Dermis blood vessel endothelial cell (primary cell): ENCODE data around the gene ITPKA. TPM values are rescaled to one million over a fixed set of nuclear protein-coding genes. Genes with fewer than 3 reads are reported as not detected.

ENCODE experiments used
- DNase-seq: peaks from one replicate; pipeline ENCODE4 v3.0.0; 2010
- total RNA-seq: library from RNA; depleted of rRNA; stranded (reverse); fragments of >200 nt; gene quantifications from 2 replicates; pipeline ENCODE4 v1.2.3, GENCODE V29; 2014

Gene ITPKA
- total RNA-seq, 1 donor from 2014 or later = 0.68 TPM

DNA sequence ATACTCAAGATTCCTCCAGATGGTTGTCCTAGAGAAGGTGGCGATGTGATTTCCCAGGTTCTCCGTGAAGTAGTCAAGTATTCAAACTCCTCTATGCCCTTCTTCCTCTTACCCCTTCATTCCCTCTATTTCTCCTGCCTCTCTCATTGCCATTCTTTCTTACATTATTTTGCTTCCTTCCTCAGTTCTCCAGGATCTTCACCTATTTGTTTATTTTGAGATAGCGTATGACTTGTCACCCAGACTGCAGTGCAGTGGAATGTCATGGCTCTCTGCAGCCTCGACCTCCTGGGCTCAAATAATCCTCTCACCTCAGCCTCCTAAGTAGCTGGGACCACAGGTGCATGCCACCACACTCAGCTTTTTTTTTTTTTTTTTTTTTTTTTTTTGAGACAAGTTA, 1.8 kb upstream of the ITPKA start:
- DNase-seq = no peak

GRCh38 chr15:41492597-41493204, 973 bp upstream of the ITPKA start:
- peak; percentile 47 for DNase-seq

DNA sequence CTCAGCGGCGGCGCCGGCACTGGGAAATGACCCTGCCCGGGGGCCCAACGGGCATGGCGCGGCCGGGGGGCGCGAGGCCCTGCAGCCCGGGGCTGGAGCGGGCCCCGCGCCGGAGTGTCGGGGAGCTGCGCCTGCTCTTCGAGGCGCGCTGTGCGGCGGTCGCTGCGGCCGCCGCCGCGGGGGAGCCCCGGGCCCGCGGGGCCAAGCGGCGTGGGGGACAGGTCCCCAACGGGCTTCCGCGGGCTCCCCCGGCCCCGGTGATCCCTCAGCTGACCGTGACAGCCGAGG, 172 bp downstream of the ITPKA start:
- DNase-seq = no peak

GRCh38 chr15:41494190-41494921, 682 bp downstream of the ITPKA start:
- DNase-seq = peak; percentile 11

- DNase-seq = peak; percentile 25
These were observed 1.5 kb downstream of the ITPKA start for GRCh38 chr15:41494922-41495735.

GRCh38 chr15:41495736-41496599, 2.3 kb downstream of the ITPKA start:
- peak; percentile 23 for DNase-seq

GRCh38 chr15:41498657-41499056, 5.0 kb downstream of the ITPKA start:
- DNase-seq = no peak

- DNase-seq = no peak
These were observed 5.6 kb downstream of the ITPKA start for GRCh38 chr15:41499109-41499851.

DNA sequence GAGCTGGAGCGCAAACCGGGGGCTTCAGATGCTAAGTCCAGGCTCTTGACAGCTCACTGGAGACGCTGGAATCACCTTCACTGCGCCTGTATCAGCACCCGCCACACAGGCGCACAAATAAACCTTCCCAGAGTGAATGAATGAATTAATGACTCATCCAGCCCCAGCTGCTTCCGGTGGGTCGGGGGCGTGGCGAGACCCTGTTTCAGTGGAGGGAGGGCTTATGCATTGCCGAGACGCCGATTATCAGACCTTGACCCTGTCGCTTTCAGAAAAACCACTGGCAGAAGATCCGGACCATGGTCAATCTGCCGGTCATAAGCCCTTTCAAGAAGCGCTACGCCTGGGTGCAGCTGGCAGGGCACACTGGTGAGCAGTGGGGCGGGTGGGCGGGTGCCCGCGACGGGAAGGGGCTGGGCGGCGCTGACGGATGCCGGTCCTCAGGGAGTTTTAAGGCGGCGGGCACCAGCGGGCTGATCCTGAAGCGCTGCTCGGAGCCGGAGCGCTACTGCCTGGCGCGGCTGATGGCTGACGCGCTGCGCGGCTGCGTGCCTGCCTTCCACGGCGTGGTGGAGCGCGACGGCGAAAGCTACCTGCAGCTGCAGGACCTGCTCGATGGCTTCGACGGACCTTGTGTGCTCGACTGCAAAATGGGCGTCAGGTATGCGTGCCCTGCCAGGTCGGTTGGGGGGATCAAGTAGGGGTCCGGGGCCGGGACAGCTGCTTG, 7.7 kb downstream of the ITPKA start:
- DNase-seq = peak; percentile 40

DNA sequence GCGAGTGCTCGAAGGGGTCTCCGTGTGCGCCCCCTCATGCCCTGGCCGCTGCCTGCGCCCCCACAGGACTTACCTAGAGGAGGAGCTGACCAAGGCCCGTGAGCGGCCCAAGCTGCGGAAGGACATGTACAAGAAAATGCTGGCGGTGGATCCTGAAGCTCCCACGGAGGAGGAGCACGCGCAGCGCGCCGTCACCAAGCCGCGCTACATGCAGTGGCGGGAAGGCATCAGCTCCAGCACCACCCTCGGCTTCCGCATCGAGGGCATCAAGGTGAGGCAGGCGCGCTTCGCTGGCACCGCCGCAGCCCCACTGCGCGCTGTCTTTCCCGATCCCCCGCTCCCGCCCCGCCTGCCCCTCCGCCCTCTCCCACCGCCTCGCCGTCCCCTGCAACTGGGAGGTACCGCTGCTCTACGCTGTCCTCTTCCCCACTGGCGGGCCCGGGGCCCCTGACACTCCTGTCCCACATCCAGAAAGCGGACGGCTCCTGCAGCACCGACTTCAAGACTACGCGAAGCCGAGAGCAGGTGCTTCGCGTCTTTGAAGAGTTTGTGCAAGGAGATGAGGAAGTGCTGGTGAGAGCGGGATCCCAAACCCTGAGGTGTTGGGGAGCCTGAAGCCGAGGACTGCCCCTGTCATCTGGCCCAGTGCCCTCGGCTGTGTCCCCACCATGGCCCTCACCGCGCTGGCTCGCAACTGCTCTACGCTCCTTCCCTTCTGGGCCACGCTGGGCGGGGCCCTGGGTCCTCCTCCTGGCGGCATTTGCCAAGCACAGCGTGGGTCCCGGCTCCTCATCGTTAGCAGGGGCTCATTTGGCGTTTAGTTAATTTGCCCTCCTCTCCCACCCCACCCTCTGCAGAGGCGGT, 8.5 kb downstream of the ITPKA start:
- DNase-seq = peak; percentile 15

- no peak for DNase-seq
These were observed 9.4 kb downstream of the ITPKA start for GRCh38 chr15:41502795-41503668.

- no peak for DNase-seq
These were observed 10.0 kb downstream of the ITPKA start for GRCh38 chr15:41503669-41504010.

DNA sequence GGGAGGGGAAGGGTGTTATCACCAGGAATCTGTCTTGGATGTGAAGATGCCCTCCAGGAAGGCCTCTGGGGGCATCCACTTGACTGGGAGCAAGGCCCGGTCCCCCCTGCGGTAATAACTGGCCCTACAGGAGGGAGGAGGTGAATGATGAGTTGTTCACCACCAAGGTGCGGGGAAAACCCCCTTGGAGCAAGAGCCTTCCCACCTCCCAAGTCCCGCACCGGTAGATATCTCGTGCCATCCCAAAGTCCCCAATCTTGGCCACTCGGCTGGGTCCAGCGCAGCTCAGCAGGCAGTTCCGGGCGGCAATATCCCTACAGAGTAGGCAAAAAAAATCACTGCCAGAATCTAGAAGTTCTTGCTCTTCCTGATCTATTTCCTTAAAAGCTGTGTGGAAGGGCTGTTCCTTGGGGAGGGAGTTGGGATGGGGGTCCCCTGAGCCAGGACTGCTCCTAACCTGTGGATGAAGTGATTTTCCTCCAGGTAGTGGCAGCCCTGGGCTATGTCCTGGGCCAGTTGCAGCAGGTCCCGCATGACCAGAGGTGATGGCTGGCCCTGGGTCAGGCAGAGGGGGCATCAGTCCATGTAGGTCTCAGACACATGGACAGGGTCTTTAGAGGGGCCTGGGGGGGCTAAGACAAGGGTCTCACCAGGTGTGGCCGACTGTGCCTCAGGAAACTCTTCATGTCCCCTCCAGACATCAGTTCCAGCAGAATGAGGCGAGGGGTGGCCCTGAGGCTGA, 11.2 kb downstream of the ITPKA start:
- DNase-seq = no peak

DNA sequence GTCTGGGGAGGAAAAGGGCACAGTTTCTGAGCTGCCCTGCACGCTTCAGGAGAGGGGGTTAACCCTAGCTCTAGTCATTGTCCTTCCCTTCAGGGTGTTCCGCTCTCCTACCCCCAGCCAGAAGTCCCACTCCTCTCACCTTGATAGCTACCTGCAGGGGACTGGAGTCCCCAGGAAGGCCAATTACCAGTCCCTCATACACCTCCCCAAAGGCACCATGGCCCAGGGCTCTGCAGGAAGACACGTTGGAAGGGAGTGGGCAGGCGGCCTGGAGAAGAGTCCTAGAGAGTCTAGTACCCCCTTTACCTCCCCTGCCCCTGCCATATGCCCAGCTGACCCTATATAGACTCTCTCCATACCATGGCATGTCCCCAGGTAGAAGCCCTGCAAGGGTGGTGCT, 12.1 kb downstream of the ITPKA start:
- DNase-seq = no peak

GRCh38 chr15:41506796-41507341, 13.2 kb downstream of the ITPKA start:
- DNase-seq = no peak

DNA sequence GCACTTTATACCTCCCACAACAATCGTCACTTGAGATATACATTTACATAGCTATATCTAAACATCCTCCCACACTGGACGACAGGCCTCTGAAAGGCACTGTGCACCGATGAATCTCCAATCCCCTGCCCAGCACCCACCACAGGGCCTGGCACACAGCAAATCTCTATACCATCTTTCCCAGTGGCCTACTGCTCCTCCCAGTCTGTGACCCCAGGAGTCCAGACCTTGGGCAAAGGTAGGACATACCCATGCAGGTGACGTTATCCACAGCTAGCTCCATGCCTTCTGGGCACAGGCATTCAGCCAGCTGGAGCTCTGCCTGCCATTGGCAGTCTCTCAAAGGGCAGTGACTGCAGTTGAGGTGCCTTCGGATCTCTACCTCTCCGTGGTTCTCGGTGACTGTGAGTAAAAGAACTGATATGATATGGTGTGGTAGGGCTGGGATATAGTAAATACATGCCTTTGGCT, 14.2 kb downstream of the ITPKA start:
- DNase-seq = no peak

GRCh38 chr15:41510728-41511127, 17.1 kb downstream of the ITPKA start:
- no peak for DNase-seq

DNA sequence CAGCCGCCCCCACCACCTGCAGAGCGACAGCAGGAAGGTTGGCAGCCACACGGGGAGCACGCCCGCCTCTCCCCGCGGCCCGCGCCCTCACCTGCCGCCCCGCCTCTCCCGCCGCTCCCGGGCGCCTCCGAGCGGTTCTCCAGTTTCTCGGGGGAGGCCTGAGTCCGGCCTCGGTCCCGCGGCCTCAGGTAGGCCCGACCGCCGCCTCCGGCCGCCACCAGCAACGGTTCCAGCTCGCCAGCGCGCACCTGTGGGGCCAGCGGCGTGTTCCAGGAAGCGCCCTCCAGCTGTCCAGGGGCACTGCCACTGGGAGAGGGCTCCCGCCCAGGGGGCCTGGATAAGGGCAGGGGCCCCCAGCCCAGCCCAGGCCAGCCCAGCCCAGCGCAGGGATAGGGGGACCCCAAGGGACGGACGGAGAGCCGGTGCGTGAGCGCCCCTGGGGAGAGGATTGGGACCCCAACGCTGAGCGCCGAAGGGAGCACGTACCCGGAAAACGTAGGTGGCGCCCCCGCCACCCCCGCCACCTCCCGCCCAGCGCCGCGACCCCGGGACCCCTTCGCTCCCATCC, 17.7 kb downstream of the ITPKA start:
- DNase-seq = no peak
